ENCODE measurements around the gene MMS22L.
"Not testable (repeated sequence)": the region's sequence is repeated elsewhere in the genome, so short reads cannot be mapped to it uniquely, and the experiment has no call there.

The MMS22L gene

GRCh38 chr6:97240222-97240621, 42.8 kb downstream of the MMS22L start:
- peak; percentile 1 for DNase-seq (ENCODE audit: low read depth)

DNA sequence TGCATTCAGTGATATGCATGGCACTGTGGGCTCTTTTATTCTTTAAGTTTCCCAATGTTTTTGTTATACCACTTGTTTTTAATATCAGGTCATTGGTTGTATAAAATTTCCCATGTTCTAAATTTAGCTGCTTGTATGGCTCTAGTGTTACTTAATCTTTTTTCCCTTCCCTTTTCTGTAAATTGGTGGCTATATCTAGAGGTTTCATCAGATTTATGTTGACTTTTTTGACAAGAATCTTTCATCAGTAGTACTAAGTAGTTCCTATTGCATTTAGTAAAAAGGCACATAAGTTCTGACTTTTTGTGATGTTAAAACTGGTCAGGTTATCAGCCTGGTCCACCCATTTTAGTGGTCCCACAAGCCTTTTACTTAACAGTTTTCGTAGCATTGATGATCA, 51.1 kb downstream of the MMS22L start:
- peak; percentile 2 for DNase-seq (ENCODE audit: low read depth)

DNA sequence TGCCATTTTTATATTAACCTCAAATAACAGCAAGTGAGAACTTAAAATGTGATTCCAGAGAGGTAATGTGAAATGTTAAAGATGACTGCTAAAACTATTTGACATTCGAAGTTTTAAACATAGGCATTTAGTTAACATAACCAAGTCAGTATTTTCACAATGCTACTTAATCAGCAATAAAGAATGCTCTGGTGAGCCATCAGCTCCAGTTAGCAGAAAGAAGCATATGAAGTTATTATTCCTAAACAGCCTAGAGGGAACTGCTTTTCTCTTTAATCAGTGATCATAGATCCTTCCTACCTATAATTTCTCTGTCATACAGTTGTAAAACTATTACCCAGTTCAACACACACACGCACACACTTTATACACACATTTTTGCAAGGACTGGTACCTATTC, 60.1 kb downstream of the MMS22L start:
- DNase-seq (ENCODE audit: low read depth): peak; percentile 5

DNA sequence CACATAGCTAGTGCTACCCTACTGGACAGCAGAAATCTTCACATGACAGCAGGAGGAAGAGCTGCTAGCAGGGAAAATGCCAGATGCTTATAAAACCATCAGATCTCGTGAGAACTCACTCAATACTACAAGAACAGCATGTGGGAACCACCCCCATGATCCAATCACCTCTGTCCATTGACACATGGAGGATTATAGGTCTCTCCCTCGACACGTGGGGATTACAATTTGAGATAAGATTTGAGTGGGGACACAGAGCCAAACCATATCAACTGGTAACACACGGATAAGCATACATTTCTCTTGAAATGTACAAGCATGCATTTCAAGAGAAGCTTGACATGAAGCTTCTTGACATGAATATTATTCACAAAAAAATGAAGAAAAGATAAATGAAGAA, 64.1 kb downstream of the MMS22L start:
- DNase-seq (ENCODE audit: low read depth): no peak

DNA sequence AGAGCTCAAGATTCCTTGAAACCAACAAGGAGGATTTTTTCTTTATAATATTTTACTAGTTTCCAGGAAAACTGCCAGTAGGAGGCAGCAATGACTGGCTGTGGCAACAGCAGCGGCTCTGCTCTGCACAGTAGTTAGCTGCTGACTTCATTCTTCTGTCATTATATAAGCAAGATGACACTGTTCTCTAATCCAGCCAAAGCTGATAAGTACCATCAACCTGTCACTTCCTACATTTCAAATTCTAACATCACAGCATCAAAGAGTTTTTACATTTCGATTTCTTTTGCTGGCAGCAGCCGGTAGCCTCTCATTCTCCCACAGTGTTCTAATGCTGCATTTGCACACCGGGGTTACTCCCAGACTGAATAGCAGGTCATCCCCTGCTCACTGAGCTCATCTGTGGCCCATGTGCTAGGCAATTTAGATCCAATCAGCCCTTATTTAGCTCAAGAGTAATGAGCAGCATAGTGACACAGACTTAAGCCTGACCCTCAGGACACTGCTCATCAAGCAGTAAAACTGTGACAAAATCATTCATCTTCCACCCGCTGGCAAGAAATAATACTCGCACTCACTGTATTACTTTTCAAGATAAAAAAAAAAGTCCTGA, 67.8 kb downstream of the MMS22L start:
- DNase-seq (ENCODE audit: low read depth): peak; percentile 66

DNA sequence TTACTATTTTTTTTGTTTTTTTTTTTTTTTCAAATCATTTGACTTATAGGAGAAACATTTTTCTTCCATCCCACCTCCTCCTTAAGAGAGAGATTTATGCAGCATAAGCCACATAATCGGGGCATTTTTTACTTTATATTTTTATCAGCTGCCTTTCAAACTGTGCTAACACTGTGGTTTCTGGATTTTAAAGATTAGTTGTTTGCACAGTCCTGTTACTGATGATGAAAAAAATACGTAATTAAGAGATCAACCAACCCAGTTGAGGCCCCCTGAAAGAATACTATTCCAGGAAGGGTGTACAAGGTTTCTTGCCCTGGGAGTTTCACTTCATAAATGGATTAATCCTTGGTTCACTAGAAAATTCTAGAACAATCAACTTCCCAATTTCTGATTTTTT, 68.3 kb downstream of the MMS22L start:
- DNase-seq (ENCODE audit: low read depth): no peak

DNA sequence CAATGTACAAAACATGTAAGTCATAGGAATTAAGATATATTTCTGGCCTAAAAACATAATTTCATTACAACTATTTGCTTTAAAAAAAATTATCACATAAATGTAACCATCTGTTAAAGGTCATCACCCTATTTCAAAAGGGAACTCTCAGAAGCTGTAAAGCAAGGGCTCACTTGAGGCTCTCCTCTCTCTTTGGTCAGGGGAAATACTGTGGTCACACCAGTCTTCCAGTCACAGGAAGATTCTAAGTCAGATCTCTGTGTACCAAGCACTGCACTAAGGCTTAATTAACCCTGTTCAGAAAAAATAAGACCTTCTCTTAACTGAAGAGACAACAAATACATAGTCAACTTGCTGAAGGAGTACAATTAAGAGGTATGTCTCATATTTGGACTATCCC, 75.6 kb downstream of the MMS22L start:
- DNase-seq (ENCODE audit: low read depth): no peak

DNA sequence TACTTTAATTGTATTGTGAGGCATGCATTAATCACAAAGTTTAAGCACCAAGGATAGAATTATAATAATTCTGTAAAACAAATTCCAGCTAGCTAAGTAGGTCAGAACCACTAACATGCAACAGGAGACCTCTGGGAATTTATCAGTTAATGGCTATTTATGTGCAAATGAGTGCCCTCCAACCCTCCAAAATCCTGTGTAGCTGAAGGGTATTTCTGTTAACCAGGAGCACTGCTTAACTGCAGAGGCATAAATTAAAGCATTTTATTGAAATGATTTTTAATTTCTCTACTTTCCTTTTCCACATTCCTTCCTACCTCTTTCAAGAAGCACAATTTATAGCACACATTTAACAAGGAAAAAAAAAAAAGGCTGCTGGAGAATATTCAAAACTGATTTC, 77.0 kb downstream of the MMS22L start:
- no peak for DNase-seq (ENCODE audit: low read depth)

DNA sequence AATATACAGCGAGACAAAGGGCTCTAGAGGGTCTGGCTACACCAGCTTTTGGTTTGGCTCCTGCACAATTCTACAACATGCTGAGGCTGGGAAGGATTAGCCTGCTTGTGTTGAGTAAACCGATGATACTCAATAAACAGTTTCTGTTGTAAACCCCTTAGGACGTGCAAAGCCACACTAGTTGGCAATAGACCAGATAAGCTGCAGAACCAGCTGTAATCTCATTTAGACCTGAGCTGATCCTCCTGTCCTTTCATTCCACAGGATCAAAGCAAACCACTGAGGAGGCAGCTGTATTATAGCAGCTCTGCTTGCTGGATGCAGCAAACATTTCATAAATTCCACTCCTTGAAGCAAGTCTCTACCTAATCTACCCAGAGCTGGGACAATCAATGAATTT, 79.7 kb downstream of the MMS22L start:
- peak; percentile 10 for DNase-seq (ENCODE audit: low read depth)

- no peak for DNase-seq (ENCODE audit: low read depth)
Measured at GRCh38 chr6:97198046-97198565, 84.9 kb downstream of the MMS22L start.

DNA sequence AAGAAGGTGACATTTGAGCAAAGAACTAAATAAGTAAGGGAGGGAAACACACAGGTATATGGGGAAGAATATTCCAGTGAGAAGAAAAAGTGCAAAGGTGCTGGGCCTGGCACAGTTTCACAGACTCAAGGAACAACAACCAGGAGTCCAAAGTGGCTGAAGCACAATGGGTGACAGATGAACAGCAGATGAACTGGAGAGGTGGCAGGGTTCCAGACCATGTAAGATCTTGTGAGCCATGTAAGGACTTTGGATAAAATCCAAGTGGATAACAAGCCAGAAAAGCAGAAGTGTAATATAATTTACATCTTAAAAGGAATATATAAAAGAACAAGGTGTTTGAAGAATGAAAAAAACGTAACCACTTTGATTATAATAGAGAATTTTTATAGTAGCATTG, 87.9 kb downstream of the MMS22L start:
- DNase-seq (ENCODE audit: low read depth): peak; percentile 4

DNA sequence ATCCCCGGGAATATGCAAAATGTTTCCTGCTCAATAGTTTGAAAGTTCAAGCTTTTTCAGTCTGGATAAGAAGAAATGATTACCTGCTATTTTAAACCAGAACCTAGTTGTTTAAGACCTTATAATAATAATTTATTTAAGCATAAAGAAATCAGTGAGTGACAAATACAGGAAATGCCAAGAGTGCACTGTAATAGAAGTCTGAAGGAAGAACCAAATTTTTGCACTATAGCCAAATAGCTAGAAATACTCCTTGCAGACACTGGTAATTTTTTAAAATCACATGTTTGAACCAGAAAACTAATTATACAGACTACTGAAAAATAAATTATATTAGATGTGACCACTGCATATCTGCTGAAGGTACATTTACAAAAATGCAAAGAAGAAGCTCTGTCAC, 93.2 kb downstream of the MMS22L start:
- DNase-seq (ENCODE audit: low read depth): peak; percentile 26

GRCh38 chr6:97187951-97188350, 95.1 kb downstream of the MMS22L start:
- no peak for DNase-seq (ENCODE audit: low read depth)

DNA sequence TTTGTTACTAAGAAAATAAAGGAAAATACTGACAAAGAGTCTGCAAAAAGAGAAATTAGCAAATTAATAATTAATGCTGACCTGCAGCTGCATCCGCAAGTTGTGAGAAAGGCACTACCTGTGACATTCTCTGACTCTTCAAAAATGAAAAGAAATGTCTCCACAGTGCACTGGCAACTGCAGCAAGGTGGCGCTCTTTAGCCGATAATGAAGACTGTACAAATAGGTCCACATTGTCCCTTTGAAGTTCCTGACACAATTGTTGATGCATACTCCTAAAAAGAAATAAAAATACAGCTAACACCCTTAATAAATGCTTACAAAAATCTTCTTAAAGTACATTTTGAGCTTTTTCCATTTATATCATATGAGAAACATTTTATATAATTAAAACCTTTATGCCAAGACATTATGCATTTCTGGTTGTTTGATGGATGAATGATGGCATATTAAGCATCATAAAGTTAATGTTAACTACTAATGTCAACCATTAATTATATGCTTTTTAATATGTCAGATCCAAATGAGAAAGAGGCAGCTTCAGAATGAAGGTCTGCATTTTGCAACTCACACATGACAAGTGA, 96.5 kb downstream of the MMS22L start:
- peak; percentile 54 for DNase-seq (ENCODE audit: low read depth)

DNA sequence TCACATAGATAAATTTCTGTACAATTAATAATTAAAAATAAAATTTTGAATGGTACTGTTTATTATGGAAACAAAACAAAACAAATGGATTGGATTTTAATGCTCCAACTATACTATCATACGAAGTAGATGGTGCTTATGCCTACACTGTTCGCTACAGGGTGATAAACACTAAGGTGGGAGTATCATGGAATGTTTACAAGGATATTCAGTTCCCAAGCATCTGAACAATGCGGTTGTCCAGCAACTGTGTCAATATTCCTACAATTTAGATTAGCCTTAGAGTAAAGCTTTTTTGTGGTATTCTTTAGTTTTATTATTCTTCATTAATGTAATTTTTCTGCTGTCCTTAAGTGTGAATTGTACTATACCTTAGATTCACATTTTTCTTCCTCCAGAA, 105.1 kb downstream of the MMS22L start:
- DNase-seq (ENCODE audit: low read depth): no peak

- no peak for DNase-seq (ENCODE audit: low read depth)
Measured at GRCh38 chr6:97176468-97176867, 106.5 kb downstream of the MMS22L start.

- DNase-seq (ENCODE audit: low read depth): no peak
Measured at GRCh38 chr6:97175806-97176205, 107.2 kb downstream of the MMS22L start.

DNA sequence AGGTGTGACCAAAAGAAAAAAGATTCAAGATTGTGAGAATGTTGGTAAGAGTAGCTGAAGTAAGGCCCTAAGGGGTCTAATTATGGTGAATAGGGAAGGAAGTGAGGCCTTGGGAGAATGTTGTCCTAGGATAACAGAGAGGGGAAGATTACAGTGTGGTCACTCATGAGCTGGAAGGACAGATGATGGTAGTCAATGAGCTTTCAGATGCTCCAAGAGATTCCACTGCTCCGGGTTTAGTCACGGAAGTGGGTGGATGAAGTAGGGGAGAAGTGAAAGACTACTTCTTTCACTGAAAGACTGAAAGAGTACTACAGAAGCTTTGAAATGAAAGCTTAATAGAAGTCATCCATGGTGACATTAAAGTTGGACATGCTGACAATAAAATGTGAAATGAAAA, 108.5 kb downstream of the MMS22L start:
- DNase-seq (ENCODE audit: low read depth): no peak

DNA sequence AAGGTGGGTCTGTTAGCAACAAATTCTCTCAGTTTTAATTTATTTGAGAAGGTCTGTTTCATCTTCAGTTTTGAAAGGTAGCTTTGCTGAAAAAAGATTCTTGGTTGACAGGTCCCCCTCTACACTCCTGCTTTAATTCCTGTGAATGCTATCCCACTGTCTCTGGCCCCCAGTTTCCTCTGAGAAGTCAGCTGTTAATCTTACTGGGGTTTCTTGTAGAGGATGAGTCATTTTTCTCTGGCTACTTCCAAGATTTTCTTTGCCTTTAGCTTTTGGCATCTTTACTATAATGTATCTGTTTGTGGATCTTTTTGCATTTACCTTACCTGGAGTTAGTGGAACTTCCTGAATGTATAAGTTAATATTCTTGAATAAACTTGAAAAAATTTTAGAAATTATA, 122.7 kb downstream of the MMS22L start:
- no peak for DNase-seq (ENCODE audit: low read depth)

GRCh38 chr6:97155447-97155846, 127.6 kb downstream of the MMS22L start:
- not testable (repeated sequence) for DNase-seq (ENCODE audit: low read depth)

DNA sequence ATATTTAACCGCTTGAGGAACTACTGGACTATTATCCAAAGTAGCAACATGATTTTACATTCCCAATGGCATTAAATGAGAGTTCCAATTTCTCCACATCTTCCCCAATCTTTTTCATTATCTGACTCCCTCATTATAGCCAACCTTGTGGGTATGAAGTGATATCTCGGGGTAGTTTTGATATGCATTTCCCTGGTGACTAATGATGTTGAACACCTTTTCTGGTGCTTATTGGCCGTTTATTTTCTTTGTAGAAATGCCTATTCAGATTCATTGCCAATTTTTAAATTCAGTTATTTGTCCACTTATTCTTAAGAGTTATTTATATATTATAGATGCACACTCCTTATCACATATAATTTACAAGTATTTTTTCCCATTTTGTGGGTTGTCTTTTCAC, 129.0 kb downstream of the MMS22L start:
- DNase-seq (ENCODE audit: low read depth): no peak

- DNase-seq (ENCODE audit: low read depth): no peak
Measured at GRCh38 chr6:97151601-97152000, 131.4 kb downstream of the MMS22L start.

- DNase-seq (ENCODE audit: low read depth): no peak
Measured at GRCh38 chr6:97150932-97151331, 132.1 kb downstream of the MMS22L start.

GRCh38 chr6:97147421-97147820, 135.6 kb downstream of the MMS22L start:
- no peak for DNase-seq (ENCODE audit: low read depth)
